ENCODE data around the gene SRP54.
"Not testable (repeated sequence)": the region's sequence is repeated elsewhere in the genome, so short reads cannot be mapped to it uniquely, and the experiment has no call there.

SRP54 gene

GRCh38 chr14:34982421-34983147 is at the start of gene SRP54:
Gene SRP54, plus strand, starts transcription at chr14:34982992. Its CDS starts 13,718 bp downstream, at chr14:34996710.
- peak; percentile 99 for DNase-seq

- no peak for DNase-seq
These were observed 49.5 kb upstream of the SRP54 start for GRCh38 chr14:34933301-34933700.

- DNase-seq = no peak
These were observed 47.3 kb upstream of the SRP54 start for GRCh38 chr14:34935488-34935887.

GRCh38 chr14:34937442-34937841 is 45.4 kb upstream of the SRP54 start:
- peak; percentile 26 for DNase-seq

GRCh38 chr14:34937876-34938275 is 44.9 kb upstream of the SRP54 start:
- no peak for DNase-seq

GRCh38 chr14:34943506-34943905 is 39.3 kb upstream of the SRP54 start:
- DNase-seq = no peak

GRCh38 chr14:34944744-34945143 is 38.0 kb upstream of the SRP54 start:
- DNase-seq = peak; percentile 4

- no peak for DNase-seq
These were observed 36.1 kb upstream of the SRP54 start for GRCh38 chr14:34946699-34947098.

GRCh38 chr14:34951286-34951685 is 31.5 kb upstream of the SRP54 start:
- no peak for DNase-seq

GRCh38 chr14:34956931-34957330 is 25.9 kb upstream of the SRP54 start:
- DNase-seq = no peak

- no peak for DNase-seq
These were observed 25.0 kb upstream of the SRP54 start for GRCh38 chr14:34957771-34958286.

- not testable (repeated sequence) for DNase-seq
These were observed 20.7 kb upstream of the SRP54 start for GRCh38 chr14:34962106-34962505.

GRCh38 chr14:34964977-34965764 is 17.6 kb upstream of the SRP54 start:
- no peak for DNase-seq

GRCh38 chr14:34965912-34966311 is 16.9 kb upstream of the SRP54 start:
- DNase-seq = no peak

GRCh38 chr14:34966413-34966812 is 16.4 kb upstream of the SRP54 start:
- no peak for DNase-seq

GRCh38 chr14:34970665-34971064 is 12.1 kb upstream of the SRP54 start:
- no peak for DNase-seq

- DNase-seq = no peak
These were observed 11.4 kb upstream of the SRP54 start for GRCh38 chr14:34971381-34971780.

- no peak for DNase-seq
These were observed 11.0 kb upstream of the SRP54 start for GRCh38 chr14:34971801-34972200.

GRCh38 chr14:34978444-34978843 is 4.3 kb upstream of the SRP54 start:
- no peak for DNase-seq

- DNase-seq = no peak
These were observed 2.4 kb upstream of the SRP54 start for GRCh38 chr14:34980337-34980900.

GRCh38 chr14:34981743-34982420 is 910 bp upstream of the SRP54 start:
- no peak for DNase-seq

- no peak for DNase-seq
These were observed 462 bp downstream of the SRP54 start for GRCh38 chr14:34983148-34983760.

GRCh38 chr14:34983786-34984185 is 994 bp downstream of the SRP54 start:
- DNase-seq = no peak
